GM23338 (cell line): ENCODE measurements around the gene IFNG. TPM values are rescaled to one million over a fixed set of nuclear protein-coding genes. Genes with fewer than 3 reads are reported as not detected.

Source experiments
- ATAC-seq: fragments of 200-7000 bp; cut with Tn5 transposase; 3 replicates; pipeline ENCODE4 v1.9.1; 2020
- DNase-seq: peaks from one replicate; pipeline ENCODE4 v3.0.0-alpha.2; 2015; ENCODE audit warnings: low spot score
- H2AFZ ChIP-seq: fragments of 200-600 bp; sonication (generic); 2 replicates; pipeline ENCODE4 v1.8.0; 2016; ENCODE audit warnings: antibody characterized with exemption, mild to moderate bottlenecking, moderate library complexity
- H3F3A ChIP-seq: fragments of 200-600 bp; sonication (generic); replicated peaks from 2 replicates; pipeline ENCODE4 v1.8.0; 2017; ENCODE audit warnings: antibody characterized with exemption, mixed run types, low read depth
- H3K27ac ChIP-seq: fragments of 200-600 bp; sonication (generic); 2 replicates; pipeline ENCODE4 v1.6.1; 2016; ENCODE audit warnings: low read depth
- H3K27me3 ChIP-seq: fragments of 200-600 bp; sonication (generic); 2 replicates; pipeline ENCODE4 v1.8.0; 2016; ENCODE audit warnings: mild to moderate bottlenecking, mixed run types, moderate library complexity; ENCODE audit not compliant: insufficient read depth
- H3K36me3 ChIP-seq: fragments of 200-600 bp; sonication (generic); 2 replicates; pipeline ENCODE4 v1.8.0; 2016; ENCODE audit warnings: mild to moderate bottlenecking; ENCODE audit not compliant: insufficient read depth
- H3K4me1 ChIP-seq: fragments of 200-600 bp; sonication (generic); 2 replicates; pipeline ENCODE4 v1.8.0; 2016; ENCODE audit warnings: mild to moderate bottlenecking, moderate library complexity; ENCODE audit not compliant: insufficient read depth
- H3K4me2 ChIP-seq: fragments of 200-600 bp; sonication (generic); 2 replicates; pipeline ENCODE4 v1.7.1; 2017; ENCODE audit warnings: mixed run types
- H3K4me3 ChIP-seq: fragments of 200-600 bp; sonication (generic); 2 replicates; pipeline ENCODE4 v1.6.1; 2016; ENCODE audit warnings: mixed run types
- H3K79me2 ChIP-seq: fragments of 200-600 bp; sonication (generic); replicated peaks from 2 replicates; pipeline ENCODE4 v1.8.0; 2017; ENCODE audit warnings: mild to moderate bottlenecking; ENCODE audit not compliant: insufficient read depth
- H3K9me2 ChIP-seq: fragments of 200-600 bp; sonication (generic); 2 replicates; pipeline ENCODE4 v1.8.0; 2017; ENCODE audit not compliant: insufficient read depth
- H4K20me1 ChIP-seq: fragments of 200-600 bp; sonication (generic); replicated peaks from 2 replicates; pipeline ENCODE4 v1.8.0; 2017; ENCODE audit warnings: mild to moderate bottlenecking; ENCODE audit not compliant: insufficient read depth
- H3K27ac Mint-ChIP-seq: 2 replicates; pipeline ENCODE4 v1.8.0; 2020; ENCODE audit warnings: inconsistent platforms, mild to moderate bottlenecking, moderate library complexity, mixed read lengths
- H3K27me3 Mint-ChIP-seq: 3 replicates; pipeline ENCODE4 v1.8.0; 2022; ENCODE audit warnings: low read depth, mild to moderate bottlenecking, moderate library complexity, mixed read lengths, inconsistent platforms; ENCODE audit not compliant: insufficient read depth, poor library complexity
- H3K36me3 Mint-ChIP-seq: 3 replicates; pipeline ENCODE4 v1.8.0; 2021; ENCODE audit warnings: low read depth, mild to moderate bottlenecking, inconsistent platforms, moderate library complexity, mixed read lengths
- H3K4me1 Mint-ChIP-seq: 3 replicates; pipeline ENCODE4 v1.8.0; 2020; ENCODE audit warnings: mild to moderate bottlenecking, inconsistent platforms, mixed read lengths
- H3K4me3 Mint-ChIP-seq: 3 replicates; pipeline ENCODE4 v1.8.0; 2021; ENCODE audit warnings: moderate library complexity, mild to moderate bottlenecking, inconsistent platforms, mixed read lengths
- H3K9me3 Mint-ChIP-seq: 3 replicates; pipeline ENCODE4 v1.8.0; 2020; ENCODE audit warnings: moderate library complexity, mild to moderate bottlenecking, inconsistent platforms, mixed read lengths
- CREB1 ChIP-seq: fragments of 250-450 bp; sonication (Bioruptor Pico); IDR thresholded peaks from 2 replicates; pipeline ENCODE4 v1.5.0; 2020; ENCODE audit warnings: low read depth, mild to moderate bottlenecking, moderate library complexity
- EZH2phosphoT487 ChIP-seq: fragments of 200-600 bp; sonication (generic); IDR thresholded peaks from one replicate; pipeline ENCODE4 v1.8.1; 2018; ENCODE audit warnings: antibody characterized with exemption; ENCODE audit not compliant: unreplicated experiment
- JUNB ChIP-seq: IDR thresholded peaks from one replicate; pipeline ENCODE4 v1.6.1; 2016; ENCODE audit warnings: antibody characterized with exemption; ENCODE audit not compliant: unreplicated experiment
- NANOG ChIP-seq: IDR thresholded peaks from 2 replicates; pipeline ENCODE4 v1.6.1; 2016; ENCODE audit warnings: antibody characterized with exemption, borderline replicate concordance
- STAT1 ChIP-seq: IDR thresholded peaks from one replicate; pipeline ENCODE4 v1.6.1; 2016; ENCODE audit warnings: antibody characterized with exemption; ENCODE audit not compliant: unreplicated experiment
- ZNF114 ChIP-seq: fragments of 250-450 bp; sonication (Bioruptor Pico); IDR thresholded peaks from 2 replicates; pipeline ENCODE4 v1.5.0; 2020; ENCODE audit warnings: mild to moderate bottlenecking, moderate library complexity
- ZNF331 ChIP-seq: fragments of 250-450 bp; sonication (Bioruptor Pico); IDR thresholded peaks from 2 replicates; pipeline ENCODE4 v1.5.0; 2020; ENCODE audit warnings: low read depth, mild to moderate bottlenecking, moderate library complexity
- polyA plus RNA-seq: library from polyadenylated mRNA; unstranded; fragments of >200 nt; fragmentation: Nextera tagmentation; extraction: Ambion mirVana; gene quantifications from 2 replicates; pipeline ENCODE4 v1.2.1, GENCODE V29; 2016
- total RNA-seq: library from RNA; depleted of rRNA; stranded (reverse); fragments of >200 nt; shearing (Covaris generic); gene quantifications from 2 replicates; pipeline ENCODE4 v1.2.3, GENCODE V29; 2014
- TF ChIP-seq, protein P1 (sequence below): IDR thresholded peaks from 2 replicates; pipeline ENCODE4 v1.6.1; 2016; ENCODE audit warnings: antibody characterized with exemption
- TF ChIP-seq, protein P2 (sequence below), 2 experiments: fragments of 200-600 bp in 1 of 2; sonication (generic) in 1 of 2; conservative IDR thresholded peaks; 2 replicates each; pipeline versions ENCODE4 v1.5.1 to v1.6.1; 2016 to 2017; ENCODE audit warnings: antibody characterized with exemption in 2 of 2, low read depth in 2 of 2, mild to moderate bottlenecking in 2 of 2, moderate library complexity in 1 of 2
- TF ChIP-seq, protein P3 (sequence below): fragments of 250-450 bp; sonication (Bioruptor Pico); IDR thresholded peaks from 2 replicates; pipeline ENCODE4 v1.5.0; 2020; ENCODE audit warnings: mild to moderate bottlenecking, moderate library complexity

The IFNG gene
- total and polyA plus RNA-seq, 2 experiments from 2014 or later, result not detected

DNA sequence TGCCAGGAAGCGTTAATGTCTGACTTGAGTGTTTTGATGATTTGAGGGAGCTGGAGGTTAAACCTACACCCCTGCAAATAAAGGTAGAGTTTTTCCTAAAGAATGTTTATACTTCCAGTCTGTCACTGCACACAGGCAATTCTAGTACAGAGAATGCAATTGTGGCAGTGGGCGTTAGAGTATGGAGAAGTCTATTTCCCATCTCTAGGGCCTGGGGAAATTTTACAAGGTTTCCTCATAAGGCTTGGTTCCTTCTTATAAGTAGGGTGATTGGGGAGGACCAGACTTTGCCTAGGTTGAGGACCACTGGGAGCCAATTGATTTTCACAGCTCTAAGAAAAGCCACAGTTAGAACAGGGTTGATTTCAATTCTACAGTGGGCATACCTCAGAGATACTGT lies 44.3 kb downstream of the IFNG start:
- Histone ChIP-seq H3K9me2 (no peaks in the 10 kb centered on the region), H3K27me3 (no peaks in the 10 kb centered on the region), H2AFZ (no peak overlapping the region), H3K4me3 (no peak overlapping the region), H3K79me2 (no peaks in the 10 kb centered on the region), H3F3A (no peaks in the 10 kb centered on the region), H3K27ac (no peak overlapping the region), H3K4me2 (no peak overlapping the region), H3K4me1 (no peaks in the 10 kb centered on the region), H4K20me1 (no peaks in the 10 kb centered on the region; the same call in 1 of the 2 replicates), H3K36me3 (no peaks in the 10 kb centered on the region)
- no peaks in the 10 kb centered on the region for H3K27me3 Mint-ChIP-seq
- TF ChIP-seq STAT1, result no peak
- TF ChIP-seq CREB1, result no peak
- no peak for TF ChIP-seq EZH2phosphoT487
- no peak for TF ChIP-seq NANOG
- peaks cover 11% of the 10 kb centered on the region; the same call in 2 of the 3 replicates for H3K4me1 Mint-ChIP-seq
- DNase-seq (no peak), ATAC-seq (no peak)
- no peak overlapping the region for H3K27ac Mint-ChIP-seq
- H3K9me3 Mint-ChIP-seq, result no peaks in the 10 kb centered on the region; the same call in 2 of the 3 replicates
- no peaks in the 10 kb centered on the region for H3K36me3 Mint-ChIP-seq
- H3K4me3 Mint-ChIP-seq, result no peak overlapping the region

DNA sequence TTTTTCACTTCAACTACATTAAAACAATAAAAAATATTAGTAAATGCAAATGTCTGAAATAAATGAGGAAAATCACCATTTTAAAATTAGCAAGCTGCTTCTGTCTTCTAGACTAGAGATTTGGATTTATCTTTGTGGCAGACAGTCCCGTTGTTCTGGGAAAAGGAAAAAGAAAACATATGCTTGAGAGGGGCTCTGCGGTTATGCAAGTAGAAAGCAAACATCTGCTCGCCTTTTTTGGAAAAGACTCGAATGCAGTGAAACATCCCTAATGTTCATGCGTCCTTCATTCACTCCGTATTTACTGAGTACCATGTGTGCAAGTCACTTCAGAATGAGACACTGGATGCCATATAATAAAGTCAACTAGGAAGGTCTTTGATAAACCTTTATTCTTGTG lies 44.9 kb downstream of the IFNG start:
- no peaks in the 10 kb centered on the region for H3K4me1 ChIP-seq
- Mint-ChIP-seq H3K4me3 (no peak overlapping the region), H3K27me3 (no peaks in the 10 kb centered on the region), H3K27ac (no peak overlapping the region), H3K9me3 (no peaks in the 10 kb centered on the region; the same call in 2 of the 3 replicates), H3K4me1 (peaks cover 11% of the 10 kb centered on the region; the same call in 2 of the 3 replicates), H3K36me3 (no peaks in the 10 kb centered on the region)
- H3K36me3 ChIP-seq, result no peaks in the 10 kb centered on the region
- H2AFZ ChIP-seq, result no peak overlapping the region
- H3K27ac ChIP-seq, result no peak overlapping the region
- H3K27me3 ChIP-seq, result no peaks in the 10 kb centered on the region
- H3K4me2 ChIP-seq, result no peak overlapping the region
- H3K9me2 ChIP-seq, result no peaks in the 10 kb centered on the region
- ATAC-seq (no peak), DNase-seq (no peak)
- H3F3A ChIP-seq, result no peaks in the 10 kb centered on the region
- H3K79me2 ChIP-seq, result no peaks in the 10 kb centered on the region
- H3K4me3 ChIP-seq, result no peak overlapping the region
- no peaks in the 10 kb centered on the region; the same call in 1 of the 2 replicates for H4K20me1 ChIP-seq
- TF ChIP-seq, protein P1, sequence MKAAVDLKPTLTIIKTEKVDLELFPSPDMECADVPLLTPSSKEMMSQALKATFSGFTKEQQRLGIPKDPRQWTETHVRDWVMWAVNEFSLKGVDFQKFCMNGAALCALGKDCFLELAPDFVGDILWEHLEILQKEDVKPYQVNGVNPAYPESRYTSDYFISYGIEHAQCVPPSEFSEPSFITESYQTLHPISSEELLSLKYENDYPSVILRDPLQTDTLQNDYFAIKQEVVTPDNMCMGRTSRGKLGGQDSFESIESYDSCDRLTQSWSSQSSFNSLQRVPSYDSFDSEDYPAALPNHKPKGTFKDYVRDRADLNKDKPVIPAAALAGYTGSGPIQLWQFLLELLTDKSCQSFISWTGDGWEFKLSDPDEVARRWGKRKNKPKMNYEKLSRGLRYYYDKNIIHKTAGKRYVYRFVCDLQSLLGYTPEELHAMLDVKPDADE, result no peak
- no peak for TF ChIP-seq ZNF331 (CRISPR knock-in tag)
- TF ChIP-seq ZNF114 (CRISPR knock-in tag), result no peak
- no peak for TF ChIP-seq NANOG
- no peak for TF ChIP-seq JUNB
- no peak for TF ChIP-seq STAT1
- TF ChIP-seq, protein P2, sequence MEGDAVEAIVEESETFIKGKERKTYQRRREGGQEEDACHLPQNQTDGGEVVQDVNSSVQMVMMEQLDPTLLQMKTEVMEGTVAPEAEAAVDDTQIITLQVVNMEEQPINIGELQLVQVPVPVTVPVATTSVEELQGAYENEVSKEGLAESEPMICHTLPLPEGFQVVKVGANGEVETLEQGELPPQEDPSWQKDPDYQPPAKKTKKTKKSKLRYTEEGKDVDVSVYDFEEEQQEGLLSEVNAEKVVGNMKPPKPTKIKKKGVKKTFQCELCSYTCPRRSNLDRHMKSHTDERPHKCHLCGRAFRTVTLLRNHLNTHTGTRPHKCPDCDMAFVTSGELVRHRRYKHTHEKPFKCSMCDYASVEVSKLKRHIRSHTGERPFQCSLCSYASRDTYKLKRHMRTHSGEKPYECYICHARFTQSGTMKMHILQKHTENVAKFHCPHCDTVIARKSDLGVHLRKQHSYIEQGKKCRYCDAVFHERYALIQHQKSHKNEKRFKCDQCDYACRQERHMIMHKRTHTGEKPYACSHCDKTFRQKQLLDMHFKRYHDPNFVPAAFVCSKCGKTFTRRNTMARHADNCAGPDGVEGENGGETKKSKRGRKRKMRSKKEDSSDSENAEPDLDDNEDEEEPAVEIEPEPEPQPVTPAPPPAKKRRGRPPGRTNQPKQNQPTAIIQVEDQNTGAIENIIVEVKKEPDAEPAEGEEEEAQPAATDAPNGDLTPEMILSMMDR (conservative IDR thresholded peaks at IDR 0.05; ENCODE audit: low read depth in 2 of 2), result no peak
- TF ChIP-seq, protein P3, sequence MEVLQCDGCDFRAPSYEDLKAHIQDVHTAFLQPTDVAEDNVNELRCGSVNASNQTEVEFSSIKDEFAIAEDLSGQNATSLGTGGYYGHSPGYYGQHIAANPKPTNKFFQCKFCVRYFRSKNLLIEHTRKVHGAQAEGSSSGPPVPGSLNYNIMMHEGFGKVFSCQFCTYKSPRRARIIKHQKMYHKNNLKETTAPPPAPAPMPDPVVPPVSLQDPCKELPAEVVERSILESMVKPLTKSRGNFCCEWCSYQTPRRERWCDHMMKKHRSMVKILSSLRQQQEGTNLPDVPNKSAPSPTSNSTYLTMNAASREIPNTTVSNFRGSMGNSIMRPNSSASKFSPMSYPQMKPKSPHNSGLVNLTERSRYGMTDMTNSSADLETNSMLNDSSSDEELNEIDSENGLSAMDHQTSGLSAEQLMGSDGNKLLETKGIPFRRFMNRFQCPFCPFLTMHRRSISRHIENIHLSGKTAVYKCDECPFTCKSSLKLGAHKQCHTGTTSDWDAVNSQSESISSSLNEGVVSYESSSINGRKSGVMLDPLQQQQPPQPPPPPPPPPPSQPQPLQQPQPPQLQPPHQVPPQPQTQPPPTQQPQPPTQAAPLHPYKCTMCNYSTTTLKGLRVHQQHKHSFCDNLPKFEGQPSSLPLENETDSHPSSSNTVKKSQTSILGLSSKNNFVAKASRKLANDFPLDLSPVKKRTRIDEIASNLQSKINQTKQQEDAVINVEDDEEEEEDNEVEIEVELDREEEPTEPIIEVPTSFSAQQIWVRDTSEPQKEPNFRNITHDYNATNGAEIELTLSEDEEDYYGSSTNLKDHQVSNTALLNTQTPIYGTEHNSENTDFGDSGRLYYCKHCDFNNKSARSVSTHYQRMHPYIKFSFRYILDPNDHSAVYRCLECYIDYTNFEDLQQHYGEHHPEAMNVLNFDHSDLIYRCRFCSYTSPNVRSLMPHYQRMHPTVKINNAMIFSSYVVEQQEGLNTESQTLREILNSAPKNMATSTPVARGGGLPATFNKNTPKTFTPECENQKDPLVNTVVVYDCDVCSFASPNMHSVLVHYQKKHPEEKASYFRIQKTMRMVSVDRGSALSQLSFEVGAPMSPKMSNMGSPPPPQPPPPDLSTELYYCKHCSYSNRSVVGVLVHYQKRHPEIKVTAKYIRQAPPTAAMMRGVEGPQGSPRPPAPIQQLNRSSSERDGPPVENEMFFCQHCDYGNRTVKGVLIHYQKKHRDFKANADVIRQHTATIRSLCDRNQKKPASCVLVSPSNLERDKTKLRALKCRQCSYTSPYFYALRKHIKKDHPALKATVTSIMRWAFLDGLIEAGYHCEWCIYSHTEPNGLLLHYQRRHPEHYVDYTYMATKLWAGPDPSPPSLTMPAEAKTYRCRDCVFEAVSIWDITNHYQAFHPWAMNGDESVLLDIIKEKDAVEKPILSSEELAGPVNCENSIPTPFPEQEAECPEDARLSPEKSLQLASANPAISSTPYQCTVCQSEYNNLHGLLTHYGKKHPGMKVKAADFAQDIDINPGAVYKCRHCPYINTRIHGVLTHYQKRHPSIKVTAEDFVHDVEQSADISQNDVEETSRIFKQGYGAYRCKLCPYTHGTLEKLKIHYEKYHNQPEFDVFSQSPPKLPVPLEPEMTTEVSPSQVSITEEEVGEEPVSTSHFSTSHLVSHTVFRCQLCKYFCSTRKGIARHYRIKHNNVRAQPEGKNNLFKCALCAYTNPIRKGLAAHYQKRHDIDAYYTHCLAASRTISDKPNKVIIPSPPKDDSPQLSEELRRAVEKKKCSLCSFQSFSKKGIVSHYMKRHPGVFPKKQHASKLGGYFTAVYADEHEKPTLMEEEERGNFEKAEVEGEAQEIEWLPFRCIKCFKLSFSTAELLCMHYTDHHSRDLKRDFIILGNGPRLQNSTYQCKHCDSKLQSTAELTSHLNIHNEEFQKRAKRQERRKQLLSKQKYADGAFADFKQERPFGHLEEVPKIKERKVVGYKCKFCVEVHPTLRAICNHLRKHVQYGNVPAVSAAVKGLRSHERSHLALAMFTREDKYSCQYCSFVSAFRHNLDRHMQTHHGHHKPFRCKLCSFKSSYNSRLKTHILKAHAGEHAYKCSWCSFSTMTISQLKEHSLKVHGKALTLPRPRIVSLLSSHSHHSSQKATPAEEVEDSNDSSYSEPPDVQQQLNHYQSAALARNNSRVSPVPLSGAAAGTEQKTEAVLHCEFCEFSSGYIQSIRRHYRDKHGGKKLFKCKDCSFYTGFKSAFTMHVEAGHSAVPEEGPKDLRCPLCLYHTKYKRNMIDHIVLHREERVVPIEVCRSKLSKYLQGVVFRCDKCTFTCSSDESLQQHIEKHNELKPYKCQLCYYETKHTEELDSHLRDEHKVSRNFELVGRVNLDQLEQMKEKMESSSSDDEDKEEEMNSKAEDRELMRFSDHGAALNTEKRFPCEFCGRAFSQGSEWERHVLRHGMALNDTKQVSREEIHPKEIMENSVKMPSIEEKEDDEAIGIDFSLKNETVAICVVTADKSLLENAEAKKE (CRISPR knock-in tag), result no peak
